Fibroblast of mammary gland (primary cell): ENCODE measurements around the gene SFPQ.

Experiments
- DNase-seq: peaks from one replicate; pipeline ENCODE4 v3.0.0-alpha.2; 2010; ENCODE audit warnings: low read depth
- H3K4me3 ChIP-seq: 2 replicates; pipeline ENCODE4 v1.5.1; 2011; ENCODE audit warnings: low read depth, mild to moderate bottlenecking, low read length, moderate library complexity; ENCODE audit not compliant: control insufficient read depth
- TF ChIP-seq, protein P1 (sequence below): conservative IDR thresholded peaks from 2 replicates; pipeline ENCODE4 v1.5.1; 2011; ENCODE audit warnings: low read depth, low read length, inconsistent platforms; ENCODE audit not compliant: control insufficient read depth, insufficient read depth

Gene SFPQ

DNA sequence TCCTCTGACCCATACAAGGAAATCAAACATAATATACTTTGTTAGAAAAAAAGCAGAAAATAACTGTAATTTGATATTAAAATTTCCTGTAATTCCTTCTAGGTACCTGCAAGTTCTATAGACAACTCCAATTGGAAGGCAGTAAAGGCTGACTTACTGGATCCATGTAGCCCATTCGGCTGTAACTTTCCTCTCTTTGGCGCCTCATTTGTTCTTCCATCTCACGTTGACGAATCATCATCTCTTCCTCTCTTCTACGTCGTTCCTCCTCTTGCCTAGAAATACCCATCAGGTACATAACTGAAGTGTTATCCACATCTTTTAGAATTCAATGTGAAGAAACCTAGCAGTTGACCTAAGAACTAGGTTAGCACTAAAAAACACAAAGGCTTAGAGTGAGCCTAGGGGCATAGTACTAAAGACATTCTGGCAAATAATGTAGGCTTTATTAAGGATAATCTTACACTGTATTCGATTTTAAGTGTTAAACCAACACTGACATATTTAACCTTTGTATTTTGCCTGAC, 5.1 kb downstream of the SFPQ start:
- TF ChIP-seq, protein P1, sequence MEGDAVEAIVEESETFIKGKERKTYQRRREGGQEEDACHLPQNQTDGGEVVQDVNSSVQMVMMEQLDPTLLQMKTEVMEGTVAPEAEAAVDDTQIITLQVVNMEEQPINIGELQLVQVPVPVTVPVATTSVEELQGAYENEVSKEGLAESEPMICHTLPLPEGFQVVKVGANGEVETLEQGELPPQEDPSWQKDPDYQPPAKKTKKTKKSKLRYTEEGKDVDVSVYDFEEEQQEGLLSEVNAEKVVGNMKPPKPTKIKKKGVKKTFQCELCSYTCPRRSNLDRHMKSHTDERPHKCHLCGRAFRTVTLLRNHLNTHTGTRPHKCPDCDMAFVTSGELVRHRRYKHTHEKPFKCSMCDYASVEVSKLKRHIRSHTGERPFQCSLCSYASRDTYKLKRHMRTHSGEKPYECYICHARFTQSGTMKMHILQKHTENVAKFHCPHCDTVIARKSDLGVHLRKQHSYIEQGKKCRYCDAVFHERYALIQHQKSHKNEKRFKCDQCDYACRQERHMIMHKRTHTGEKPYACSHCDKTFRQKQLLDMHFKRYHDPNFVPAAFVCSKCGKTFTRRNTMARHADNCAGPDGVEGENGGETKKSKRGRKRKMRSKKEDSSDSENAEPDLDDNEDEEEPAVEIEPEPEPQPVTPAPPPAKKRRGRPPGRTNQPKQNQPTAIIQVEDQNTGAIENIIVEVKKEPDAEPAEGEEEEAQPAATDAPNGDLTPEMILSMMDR, result no peak
- no peak overlapping the region for H3K4me3 ChIP-seq
- DNase-seq, result no peak

DNA sequence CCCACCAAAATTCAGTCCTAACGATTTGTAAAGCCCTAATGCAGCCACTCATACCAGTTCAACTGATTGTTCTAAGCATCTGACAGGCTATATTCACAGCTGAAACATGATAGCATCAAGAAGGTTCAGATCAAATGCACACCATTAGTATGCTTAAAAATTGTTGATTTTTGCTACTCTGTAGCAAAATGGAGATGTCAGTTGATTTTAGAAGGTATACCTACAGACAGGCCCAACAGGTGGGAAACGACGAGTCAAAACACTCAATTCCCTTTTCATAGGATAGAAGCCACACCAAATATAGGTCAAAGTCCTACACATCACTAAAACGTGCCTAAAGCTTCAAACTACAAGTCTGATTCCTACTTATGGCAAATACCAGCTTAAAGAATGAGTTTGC, 6.7 kb downstream of the SFPQ start:
- H3K4me3 ChIP-seq, result no peak overlapping the region
- TF ChIP-seq, protein P1, result no peak
- DNase-seq, result no peak

- H3K4me3 ChIP-seq, result no peak overlapping the region
- no peak for DNase-seq
- TF ChIP-seq, protein P1, result no peak
These were observed 7.7 kb downstream of the SFPQ start for GRCh38 chr1:35185200-35185599.

- TF ChIP-seq, protein P1, result no peak
- no peak overlapping the region for H3K4me3 ChIP-seq
- DNase-seq, result no peak
These were observed 8.3 kb downstream of the SFPQ start for GRCh38 chr1:35184495-35185199.

- no peak for DNase-seq
- no peak overlapping the region for H3K4me3 ChIP-seq
- TF ChIP-seq, protein P1, result no peak
These were observed 11.0 kb downstream of the SFPQ start for GRCh38 chr1:35181790-35182455.

- DNase-seq, result no peak
- H3K4me3 ChIP-seq, result no peak overlapping the region
- TF ChIP-seq, protein P1, result no peak
These were observed 12.1 kb downstream of the SFPQ start for GRCh38 chr1:35180776-35181374.
